A673 (cell line): Measurements from ENCODE around the gene CXorf49.

Experiments used
- EZH2 ChIP-seq: fragments of 200-600 bp; sonication (generic); IDR thresholded peaks from 2 replicates; pipeline ENCODE4 v1.6.1; 2017; ENCODE audit warnings: borderline replicate concordance, low read depth, mild to moderate bottlenecking, mixed read lengths, antibody characterized with exemption, low read length; ENCODE audit not compliant: poor library complexity, severe bottlenecking
- TF ChIP-seq, protein P1 (sequence below): fragments of 300-800, 200-600 bp; sonication (generic); conservative IDR thresholded peaks from 2 replicates; pipeline ENCODE4 v1.5.1; 2017; ENCODE audit warnings: low read depth, mild to moderate bottlenecking, antibody characterized with exemption, low read length, moderate library complexity, mixed read lengths

- TF ChIP-seq, protein P1, sequence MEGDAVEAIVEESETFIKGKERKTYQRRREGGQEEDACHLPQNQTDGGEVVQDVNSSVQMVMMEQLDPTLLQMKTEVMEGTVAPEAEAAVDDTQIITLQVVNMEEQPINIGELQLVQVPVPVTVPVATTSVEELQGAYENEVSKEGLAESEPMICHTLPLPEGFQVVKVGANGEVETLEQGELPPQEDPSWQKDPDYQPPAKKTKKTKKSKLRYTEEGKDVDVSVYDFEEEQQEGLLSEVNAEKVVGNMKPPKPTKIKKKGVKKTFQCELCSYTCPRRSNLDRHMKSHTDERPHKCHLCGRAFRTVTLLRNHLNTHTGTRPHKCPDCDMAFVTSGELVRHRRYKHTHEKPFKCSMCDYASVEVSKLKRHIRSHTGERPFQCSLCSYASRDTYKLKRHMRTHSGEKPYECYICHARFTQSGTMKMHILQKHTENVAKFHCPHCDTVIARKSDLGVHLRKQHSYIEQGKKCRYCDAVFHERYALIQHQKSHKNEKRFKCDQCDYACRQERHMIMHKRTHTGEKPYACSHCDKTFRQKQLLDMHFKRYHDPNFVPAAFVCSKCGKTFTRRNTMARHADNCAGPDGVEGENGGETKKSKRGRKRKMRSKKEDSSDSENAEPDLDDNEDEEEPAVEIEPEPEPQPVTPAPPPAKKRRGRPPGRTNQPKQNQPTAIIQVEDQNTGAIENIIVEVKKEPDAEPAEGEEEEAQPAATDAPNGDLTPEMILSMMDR: no peak
- TF ChIP-seq EZH2: no peak
Measured at GRCh38 chrX:71671043-71671780, 46.9 kb downstream of the CXorf49 start.
